Hematopoietic multipotent progenitor cell treated with erythropoietin and hydrocortisone succinate and interleukin-3 and kit ligand, for 15 days (in vitro differentiated cells): ENCODE results near the gene IFT22.
"Not testable (repeated sequence)": the region's sequence is repeated elsewhere in the genome, so short reads cannot be mapped to it uniquely, and the experiment has no call there.

Source experiments
- DNase-seq: peaks from one replicate; pipeline ENCODE4 v3.0.0-alpha.2; 2015; ENCODE audit warnings: low spot score

Gene IFT22

DNA sequence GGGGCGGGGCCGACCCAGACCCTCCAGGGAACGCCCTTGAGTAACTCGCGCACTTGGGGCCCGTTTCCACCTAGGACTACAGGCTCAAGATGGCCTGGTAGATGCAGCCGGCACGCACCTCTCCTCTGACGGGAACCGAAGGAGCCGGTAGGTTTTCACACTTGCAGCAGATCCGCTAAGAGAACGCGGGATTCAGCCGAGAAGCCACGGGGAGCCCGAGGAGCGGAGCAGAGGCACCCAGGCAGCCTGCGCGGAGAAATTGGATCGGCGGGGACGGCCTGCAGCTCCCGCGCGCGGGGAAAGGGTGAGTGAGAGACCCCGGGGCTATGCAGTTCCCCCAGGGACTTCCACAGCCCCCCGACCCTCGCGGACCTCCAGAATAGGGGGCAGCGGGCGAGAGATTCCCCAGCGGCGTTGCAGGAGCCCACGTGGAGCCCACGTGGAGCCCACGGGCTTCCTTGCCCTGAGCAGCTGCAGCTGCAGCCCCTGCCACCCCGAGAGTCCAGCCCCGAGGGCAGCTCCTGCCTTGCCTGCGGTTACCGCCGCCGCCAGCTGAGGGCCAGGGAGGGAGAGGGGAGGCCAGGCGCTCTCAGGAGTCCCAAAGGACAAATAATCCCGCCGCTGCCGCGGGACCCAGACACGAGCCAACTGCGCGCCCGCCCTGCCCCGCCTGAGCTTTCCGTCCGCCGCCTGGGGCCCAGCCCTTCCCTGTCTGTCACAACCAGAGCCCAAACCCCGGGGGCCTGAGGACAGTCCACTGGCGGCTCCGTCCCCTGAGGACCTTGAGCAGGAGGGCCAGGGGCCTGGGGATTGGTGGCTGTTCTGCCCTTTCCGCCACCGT is 13.1 kb downstream of the IFT22 start:
- DNase-seq: peak; percentile 10

DNA sequence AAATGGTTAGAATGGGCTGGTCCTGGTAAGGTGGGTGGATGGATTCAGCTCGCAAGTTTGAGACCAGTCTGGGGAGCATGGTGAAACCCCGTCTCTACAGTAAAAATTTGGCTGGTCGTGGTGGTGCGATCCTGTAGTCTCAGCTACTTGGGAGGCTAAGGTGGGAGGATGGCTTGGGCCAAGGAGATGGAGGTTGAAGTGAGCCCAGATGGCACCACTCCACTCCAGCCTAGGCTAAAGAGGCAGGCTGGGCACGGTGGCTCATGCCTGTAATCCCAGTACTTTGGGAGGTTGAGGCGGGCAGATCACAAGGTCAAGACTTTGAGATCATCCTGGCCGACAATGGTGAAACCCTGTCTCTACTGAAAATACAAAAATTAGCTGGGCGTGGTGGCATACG is 15.3 kb downstream of the IFT22 start:
- no peak for DNase-seq

DNA sequence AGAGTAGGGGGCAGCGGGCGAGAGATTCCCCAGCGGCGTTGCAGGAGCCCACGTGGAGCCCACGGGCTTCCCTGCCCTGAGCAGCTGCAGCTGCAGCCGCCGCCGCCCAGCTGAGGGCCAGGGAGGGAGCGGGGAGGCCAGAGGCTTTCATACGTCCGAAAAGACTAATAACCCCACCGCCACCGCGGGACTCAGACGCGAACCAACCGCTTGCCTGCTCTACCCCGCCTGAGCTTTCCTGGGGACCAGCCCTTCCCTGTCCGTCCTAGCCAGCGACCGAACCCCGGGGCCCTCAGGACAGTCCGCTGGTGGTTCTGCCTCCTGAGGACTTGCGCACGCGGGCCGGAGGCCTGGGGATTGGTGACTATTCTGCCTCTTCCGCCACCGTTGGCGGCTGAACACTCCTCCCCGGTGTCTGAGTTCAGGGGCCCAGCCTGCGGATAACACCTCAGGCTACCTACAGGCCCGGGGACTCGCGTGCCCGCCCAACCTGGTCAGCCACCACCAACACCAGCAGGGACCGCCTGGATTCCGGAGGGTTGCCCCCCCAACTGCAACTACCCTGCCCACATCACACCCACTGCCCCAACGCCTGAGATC is 18.4 kb downstream of the IFT22 start:
- DNase-seq: no peak

DNA sequence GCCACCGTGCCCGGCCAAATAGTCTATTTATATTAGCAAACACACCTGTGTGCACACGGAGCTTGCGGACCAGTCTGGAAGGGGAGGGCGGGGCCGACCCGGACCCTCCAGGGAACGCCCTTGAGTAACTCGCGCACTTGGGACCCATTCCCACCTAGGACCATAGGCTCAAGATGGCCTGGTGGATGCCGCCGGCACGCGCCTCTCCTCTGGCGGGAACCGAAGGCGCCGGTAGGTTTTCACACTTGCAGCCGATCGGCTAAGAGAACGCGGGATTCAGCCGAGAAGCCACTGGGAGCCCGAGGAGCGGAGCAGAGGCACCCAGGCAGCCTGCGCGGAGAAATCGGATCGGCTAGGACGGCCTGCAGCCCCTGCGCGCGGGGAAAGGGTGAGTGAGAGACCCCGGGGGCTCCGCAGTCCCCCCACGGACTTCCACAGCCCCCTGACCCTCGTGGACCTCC is 18.9 kb downstream of the IFT22 start:
- DNase-seq: no peak

DNA sequence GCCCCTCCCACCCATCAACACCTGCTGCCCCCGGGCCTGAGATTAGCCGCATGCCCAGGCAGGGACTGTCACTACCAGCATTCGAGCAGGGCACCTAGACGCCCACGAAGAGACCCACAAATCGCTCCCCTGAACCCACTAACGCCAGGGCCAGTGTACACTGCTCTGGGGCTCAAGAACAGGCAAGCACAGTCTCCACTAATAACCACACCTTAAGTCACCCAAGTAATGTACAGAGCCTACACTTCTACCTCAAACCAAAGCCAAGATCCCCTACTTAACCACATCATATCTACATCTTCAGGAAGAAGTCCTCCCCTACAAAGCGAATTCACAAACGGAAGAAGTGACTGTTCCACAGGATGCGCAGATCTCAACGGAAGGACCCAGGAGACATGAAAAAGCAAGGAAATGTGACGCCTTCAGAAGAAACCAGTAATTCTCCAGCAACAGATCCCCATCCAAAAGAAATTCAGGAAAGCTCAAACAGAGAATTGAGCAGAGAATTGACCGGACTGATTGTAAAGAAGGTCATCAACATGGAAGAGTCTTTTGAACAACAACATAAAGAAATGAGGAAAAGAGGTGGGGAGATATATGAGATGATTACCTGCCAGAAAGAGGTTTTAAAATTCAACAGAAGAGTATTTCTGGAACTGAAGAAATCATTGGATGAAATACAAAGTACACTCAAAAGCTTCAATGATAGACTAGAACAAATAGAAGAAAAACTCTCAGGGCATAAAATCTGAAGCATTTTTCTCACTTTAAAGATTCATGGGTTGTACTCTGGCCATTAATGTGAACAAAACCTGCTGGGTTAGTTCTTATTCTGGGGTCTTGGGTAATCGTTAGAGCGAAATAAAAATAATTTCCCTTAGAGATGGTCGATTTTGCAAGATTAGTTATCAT is 20.9 kb downstream of the IFT22 start:
- DNase-seq: no peak

DNA sequence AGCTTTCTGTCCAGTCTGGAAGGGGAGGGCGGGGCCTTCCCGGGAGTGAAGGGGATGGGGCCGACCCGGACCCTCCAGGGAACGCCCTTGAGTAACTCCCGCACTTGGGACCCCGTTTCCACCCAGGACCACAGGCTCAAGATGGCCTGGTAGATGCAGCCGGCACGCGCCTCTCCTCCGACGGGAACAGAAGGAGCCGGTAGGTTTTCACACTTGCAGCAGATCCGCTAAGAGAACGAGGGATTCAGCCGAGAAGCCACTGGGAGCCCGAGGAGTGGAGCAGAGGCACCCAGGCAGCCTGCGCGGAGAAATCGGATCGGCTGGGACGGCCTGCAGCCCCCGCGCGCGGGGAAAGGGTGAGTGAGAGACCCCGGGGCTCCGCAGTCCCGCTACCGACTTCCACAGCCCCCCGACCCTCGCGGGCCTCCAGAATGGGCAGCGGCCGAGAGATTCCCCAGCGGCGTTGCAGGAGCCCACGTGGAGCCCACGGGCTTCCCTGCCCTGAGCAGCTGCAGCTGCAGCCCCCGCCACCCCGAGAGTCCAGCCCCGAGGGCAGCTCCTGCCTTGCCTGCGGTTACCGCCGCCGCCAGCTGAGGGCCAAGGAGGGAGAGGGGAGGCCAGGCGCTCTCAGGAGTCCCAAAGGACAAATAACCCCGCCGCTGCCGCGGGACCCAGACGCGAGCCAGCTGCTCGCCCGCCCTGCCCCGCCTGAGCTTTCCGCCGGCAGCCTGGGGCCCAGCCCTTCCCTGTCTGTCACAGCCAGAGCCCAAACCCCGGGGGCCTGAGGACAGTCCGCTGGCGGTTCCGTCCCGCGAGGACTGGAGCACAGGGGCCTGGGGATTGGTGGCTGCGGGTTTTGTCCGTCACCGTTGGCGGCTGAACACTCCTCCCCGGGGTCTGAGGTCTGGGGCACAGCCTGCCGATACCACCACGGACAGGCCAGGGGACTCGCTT is 21.8 kb downstream of the IFT22 start:
- no peak for DNase-seq

DNA sequence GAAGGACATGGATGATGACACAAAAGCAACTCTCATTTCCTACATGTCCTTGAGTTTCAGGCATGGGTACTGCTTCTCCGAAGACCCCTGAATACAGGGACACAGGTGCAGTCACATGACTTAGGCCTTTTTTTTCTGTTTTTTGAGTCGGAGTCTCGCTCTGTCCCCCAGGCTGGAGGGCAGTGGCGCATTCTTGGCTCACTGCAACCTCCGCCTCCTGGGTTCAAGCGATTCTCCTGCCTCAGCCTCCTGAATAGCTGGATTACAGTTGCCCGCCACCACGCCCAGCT is 26.8 kb downstream of the IFT22 start:
- DNase-seq: no peak

DNA sequence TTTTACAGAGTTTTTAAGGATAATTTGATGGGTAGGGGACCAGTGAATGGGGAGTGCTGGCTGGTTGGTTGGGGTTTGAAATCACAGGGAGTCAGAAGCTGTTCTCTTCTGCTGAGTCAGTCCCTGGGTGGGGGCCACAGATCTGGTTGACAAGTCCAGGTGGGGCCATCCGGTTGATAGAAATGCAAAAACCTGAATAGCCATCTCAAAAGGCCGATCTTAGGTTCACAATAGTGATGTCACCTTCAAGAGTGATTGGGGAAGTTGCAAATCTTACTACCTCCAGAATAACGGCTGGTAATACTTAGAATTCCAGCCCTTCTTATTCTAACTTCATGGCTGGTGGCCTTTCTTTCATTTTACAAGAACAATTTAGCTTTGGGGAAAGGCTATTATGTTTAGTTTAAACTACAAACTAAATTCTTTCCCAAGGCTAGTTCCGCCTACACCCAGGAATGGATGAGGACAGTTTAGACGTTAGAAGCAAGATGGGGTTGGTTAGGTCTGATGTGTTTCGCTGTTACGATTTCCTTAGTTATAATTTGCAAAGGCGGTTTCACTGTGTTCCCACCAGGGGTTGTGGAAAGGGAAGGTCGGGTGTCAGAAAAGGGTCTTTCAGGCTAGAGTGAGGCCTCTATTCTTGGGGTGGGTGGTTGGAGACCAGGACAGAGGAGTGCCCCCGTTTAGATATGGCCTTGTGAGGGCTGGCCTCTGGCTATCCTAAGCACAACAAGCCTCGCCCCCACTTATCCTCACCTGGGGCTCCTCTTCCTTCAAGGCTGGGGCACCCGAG is 27.4 kb downstream of the IFT22 start:
- no peak for DNase-seq

DNA sequence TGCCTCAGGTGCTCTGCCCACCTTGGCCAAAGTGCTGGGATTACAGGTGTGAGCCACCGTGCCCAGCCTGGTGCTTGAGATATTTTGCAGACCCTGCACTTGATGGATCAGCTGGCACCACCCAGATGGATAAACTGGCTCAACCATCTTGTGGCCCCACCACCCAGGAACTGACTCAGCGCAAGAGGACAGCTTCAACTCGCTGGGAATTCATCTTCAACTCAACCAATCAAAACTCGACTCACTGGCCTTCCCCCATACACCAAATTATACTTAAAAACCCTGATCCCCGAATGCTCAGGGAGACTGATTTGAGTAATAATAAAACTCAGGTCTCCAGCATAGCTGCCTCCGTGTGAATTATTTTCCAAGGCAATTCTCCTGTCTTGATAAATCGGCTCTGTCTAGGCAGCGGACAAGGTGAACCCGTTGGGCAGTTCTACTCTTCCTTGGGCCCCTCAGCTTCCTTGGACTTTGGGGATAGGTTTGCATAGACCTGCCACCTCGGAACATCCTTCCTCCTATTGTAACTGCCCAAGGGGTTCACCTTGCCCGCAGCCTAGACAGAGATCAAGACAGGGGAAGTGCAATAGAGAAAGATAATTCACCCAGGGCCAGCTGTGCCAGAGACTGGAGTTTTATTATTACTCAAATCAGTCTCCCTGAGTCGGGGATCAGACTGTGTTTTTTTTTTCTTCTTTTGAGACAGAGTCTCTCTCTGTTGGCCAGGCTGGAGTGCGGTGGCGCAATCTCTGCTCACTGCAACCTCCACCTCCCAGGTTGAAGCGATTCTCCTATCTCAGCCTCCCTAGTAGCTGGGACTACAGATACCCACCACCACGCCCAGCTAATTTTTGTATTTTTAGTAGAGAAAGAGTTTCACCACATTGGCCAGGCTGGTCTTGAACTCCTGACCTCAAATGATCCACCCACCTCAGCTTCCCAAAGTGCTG is 28.3 kb downstream of the IFT22 start:
- not testable (repeated sequence) for DNase-seq

DNA sequence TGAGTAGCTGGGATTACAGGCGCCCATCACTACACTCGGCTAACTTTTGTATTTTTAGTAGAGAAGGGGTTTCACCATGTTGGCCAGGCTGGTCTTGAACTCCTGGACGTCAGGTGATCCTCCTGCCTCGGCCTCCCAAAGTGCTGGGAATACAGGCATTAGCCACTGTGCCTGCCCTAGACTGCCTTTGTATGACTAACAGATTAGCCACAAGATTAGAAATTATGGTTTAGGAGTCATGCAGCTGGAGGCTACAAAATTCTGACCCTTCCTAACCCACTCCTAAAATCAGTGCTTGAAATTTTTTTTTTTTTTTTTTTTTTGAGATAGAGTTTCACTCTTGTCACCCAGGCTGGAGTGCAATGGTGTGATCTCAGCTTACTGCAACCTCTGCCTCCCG is 29.0 kb downstream of the IFT22 start:
- DNase-seq: not testable (repeated sequence)

DNA sequence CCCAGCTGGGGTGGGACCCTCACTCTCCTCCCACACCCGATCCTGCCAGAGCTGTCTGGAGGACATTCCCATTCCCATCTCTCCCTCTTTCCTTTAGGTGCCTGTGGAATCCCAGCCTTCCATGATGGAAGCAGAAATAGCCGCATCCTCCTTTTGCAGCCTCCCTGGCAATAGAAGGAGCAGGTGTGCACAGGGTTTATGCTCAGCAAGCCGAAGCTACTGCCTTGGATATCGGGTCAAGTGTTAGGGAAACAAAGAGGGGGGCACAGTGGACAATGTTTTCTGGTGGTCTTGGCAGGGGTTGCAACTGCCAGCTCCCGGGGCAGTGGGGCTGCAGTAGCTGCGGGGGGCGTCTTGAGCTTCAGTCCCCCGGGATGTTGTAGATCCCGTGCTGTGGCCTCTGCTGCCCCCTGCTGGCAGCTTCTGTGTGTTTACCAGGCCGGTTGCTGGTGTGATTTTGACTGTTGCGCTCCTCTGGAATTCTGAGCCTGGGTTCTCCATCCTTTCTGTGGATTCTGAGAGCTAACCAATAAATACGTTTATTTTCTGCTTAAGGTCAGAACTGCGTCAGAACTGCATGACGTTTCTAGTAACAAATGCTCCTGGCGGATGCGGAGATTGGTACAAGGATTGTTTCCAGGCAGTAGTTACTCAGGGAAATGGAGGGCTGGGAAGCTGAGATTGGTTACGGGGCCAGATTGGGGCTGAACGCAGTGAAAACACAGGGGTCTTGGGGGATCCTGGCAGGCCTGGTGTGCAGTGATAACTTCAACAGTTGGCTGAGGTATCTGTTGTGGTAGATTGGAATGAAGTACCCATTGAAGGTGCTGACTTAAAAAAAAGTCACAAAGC is 31.2 kb downstream of the IFT22 start:
- DNase-seq: peak; percentile 43

DNA sequence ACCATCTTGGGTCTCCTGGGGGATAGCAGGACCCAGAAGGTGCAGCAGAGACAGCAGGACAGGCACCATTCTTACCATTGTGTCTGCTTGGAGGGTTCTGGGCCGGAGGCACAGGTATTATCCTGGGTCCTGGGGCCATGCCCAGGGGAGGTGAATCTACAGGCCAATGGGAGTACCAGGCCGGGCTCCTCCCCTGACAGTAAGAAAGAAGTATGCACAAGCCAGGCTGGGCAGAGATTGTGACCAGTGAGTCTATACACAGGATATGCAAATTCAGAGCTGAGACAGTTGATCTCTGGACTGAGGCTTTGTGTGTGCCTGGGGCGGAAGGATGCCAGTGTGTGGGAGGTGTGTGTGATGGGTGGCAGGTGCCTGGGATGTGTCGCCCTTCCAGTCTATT is 31.9 kb downstream of the IFT22 start:
- DNase-seq: not testable (repeated sequence)

DNA sequence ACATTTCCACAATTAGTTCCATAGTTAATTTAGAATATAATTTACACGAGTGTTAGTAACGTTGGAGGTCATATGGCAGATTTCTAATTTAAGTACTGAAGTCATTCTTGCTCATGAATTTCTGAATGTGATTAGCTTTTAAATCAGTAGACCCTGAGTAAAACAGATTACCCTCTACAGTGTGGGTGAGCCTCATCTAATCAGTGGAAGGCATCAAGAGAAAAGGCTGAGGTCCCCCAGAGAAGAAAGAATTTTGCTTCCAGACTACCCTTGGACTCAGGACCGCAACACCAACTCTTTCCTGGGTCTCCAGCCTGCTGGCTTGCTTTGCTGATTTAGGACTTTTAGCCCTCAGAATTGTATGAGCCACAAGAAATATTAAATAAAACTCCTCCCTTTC is 33.2 kb downstream of the IFT22 start:
- DNase-seq: no peak

DNA sequence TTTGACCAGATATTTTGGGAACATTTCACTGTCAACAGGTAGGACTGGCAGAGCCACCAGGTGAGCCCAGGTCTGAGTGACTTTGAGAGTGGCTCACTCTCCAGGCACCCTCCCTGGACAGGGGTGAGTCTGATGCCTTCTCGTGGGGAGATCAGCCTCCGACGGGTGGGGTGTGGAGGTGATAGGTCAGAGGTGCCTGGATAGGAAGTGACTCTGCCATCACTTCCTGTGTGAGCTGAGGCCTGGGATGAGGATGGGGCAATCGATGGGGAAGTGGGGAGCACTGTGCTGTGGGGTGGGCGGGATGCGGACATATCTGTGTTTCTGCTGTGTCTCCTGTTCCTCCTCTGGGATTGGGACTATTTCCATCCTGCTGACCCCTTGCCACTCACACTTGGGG is 34.6 kb downstream of the IFT22 start:
- DNase-seq: no peak

DNA sequence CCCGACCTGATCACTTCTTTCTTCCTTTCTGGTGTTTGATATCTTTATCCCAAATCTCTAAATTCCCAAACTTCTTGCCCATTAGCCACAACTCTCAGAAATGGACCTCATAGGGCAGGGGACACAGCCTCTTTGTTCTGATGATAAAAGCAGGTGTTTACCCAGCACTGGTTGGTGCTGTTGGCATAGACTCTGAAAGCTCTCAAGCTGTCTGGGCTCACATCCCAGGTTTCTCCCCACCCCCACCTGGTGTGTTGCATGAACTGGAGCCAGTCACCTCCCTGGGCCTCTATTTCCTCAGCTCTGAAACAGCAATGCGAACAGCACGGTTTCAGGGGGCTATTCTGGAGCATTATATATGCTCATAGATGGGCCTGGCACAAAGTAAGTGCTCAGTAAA is 35.7 kb downstream of the IFT22 start:
- not testable (repeated sequence) for DNase-seq

DNA sequence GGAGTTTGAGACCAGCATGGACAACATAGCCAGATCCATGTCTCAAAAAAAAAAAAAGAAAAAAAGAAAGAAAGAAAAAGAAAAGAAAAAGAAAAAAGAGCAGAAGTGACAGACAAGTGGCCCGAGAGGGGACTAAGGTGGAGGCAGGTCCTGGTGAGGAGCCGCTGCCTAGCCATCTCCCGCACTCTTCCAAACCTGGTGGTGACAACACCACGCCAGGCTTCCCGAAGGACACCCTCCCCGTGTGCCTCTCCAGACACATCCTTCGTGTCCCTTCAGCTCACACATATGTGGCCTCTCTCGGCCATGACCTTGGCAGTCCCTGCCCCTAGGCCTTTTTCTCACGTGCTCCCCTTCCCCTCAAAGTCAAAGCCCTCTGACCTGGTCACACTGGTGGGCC is 36.4 kb downstream of the IFT22 start:
- no peak for DNase-seq

DNA sequence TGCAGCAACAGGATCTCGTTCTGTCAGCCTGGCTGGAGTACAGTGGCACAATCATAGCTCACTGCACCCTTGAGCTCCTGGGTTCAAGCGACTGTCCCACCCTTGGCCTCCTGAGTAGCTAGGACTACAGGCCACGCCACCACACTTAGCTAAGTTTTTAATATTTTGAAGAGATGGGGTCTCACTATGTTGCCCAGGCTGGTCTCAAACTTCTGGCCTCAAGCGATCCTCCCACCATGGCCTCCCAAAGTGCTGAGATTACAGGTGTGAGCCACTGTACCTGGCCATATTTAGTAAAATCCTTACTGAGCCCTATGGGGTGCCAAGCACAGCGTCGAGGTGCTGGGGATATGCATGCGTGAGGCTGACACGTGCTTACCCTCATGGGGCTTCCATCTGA is 40.7 kb downstream of the IFT22 start:
- DNase-seq: not testable (repeated sequence)

DNA sequence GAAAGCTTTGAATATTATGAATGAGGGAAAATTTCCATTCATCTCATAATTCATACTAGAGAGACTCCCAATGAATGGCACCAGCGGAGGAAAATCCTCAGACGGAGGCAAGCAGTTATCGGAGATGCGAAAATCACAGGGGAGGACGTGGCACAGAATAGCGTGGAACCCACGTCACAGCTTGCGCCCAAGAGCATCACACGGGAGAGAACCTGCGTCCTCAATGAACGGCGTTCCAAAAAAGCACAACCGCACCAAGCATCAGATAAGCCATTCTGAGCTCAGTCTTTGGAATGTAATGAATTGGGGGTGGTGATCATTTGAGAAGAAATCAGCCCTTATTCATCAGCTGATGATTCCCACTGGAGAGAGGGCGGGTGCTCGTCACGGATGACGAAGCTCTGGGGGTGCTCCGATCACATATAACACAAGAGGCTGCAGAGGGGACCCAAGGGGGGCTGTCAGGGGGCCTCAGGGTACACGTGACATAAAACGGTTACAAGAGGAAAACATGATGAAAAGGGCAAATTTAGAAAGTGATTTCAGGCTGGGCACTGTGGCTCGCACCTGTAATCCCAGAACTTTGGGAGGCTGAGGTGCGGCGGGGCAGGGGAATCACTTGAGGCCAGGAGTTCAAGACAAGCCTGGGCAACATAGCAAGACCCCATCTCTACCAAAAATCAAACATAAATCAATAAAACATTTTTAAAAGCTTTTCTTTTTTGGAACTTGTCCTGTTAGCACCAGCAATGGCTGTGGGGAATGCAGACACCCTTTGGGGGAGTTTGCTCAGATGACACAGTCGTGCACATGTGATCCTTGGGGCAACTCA is 42.9 kb downstream of the IFT22 start:
- no peak for DNase-seq
